ENCODE data around the gene PARD3B. TPM values are rescaled to one million over a fixed set of nuclear protein-coding genes. Genes with fewer than 3 reads are reported as not detected.

PARD3B gene
- total RNA-seq, 1 experiment from 2014 or later, result 3.6 TPM

DNA sequence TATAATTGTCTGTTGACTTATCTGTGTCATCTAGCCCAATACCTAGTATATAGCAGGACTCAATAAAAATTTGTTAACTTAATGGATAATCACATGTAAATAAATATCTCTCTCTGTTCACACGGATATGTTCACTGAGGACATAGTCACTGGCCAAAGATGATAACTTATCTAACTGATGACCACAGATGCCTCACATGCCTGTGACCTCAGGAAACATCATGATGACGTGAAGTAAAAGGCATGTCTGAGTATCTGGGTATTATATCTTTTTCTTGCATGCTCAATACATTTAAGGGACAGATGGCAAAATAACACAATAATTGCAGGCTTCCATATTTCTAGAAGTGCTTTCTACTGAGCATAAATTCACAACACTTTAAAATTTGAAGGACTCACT lies 41.4 kb upstream of the PARD3B start:
- CTCF ChIA-PET, result no interaction called here
- DNase-seq (ENCODE audit: low read depth, low spot score), result no peak
- no peaks in the 10 kb centered on the region for H3K27me3 ChIP-seq (ENCODE audit: control insufficient read depth, insufficient read depth, low read length)

DNA sequence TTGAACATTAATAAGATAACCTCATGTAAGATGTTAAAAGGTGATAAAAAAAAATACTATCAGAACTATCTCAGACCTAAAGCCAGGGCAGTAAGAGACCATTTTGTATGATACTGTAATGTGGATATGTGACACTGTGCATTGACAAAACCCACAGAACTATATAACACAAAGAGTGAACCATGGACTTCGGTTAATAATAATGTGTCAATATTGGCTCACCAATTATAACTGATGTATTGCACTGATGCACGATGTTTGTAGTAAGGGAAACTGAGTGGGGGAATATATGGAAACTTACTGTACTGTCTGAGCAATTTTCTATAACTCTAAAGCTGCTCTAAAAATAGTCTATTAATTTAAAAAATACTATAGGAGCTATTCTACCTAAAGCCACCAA lies 40.7 kb upstream of the PARD3B start:
- ATAC-seq, result no peak
- Histone ChIP-seq H3K27ac (ENCODE audit: low read length) (no peak overlapping the region), H3K4me1 (ENCODE audit: control insufficient read depth, insufficient read depth, low read length) (no peaks in the 10 kb centered on the region), H3K36me3 (ENCODE audit: control insufficient read depth, insufficient read depth, low read length) (no peaks in the 10 kb centered on the region), H3K9me3 (ENCODE audit: control insufficient read depth, insufficient read depth, low read depth, low read length) (no peaks in the 10 kb centered on the region), H3K27me3 (ENCODE audit: control insufficient read depth, insufficient read depth, low read length) (no peaks in the 10 kb centered on the region), H3K4me3 (ENCODE audit: low read depth in 2 of 2, low read length in 2 of 2) (no peak overlapping the region)
- CTCF ChIA-PET, result no interaction called here
- POLR2A ChIA-PET, result no interaction called here
- intact Hi-C loops (cut with micrococcal nuclease; ENCODE audit: unreplicated experiment), result no loop called here
- in situ Hi-C loops (cut with HindIII; ENCODE audit: low pct_unique_long_range_greater_than_20kb, low sequenced_read_pairs), result no loop called here
- TF ChIP-seq TCF7L2 (IDR thresholded peaks at IDR 0.05; ENCODE audit: low read depth, low read length) (no peak), SIN3A (IDR thresholded peaks at IDR 0.05; ENCODE audit: borderline replicate concordance, insufficient read depth, low read depth, low read length) (no peak), POLR2AphosphoS5 (IDR thresholded peaks at IDR 0.05; ENCODE audit: low read depth, low read length) (no peak)
- TF ChIP-seq, protein P1, sequence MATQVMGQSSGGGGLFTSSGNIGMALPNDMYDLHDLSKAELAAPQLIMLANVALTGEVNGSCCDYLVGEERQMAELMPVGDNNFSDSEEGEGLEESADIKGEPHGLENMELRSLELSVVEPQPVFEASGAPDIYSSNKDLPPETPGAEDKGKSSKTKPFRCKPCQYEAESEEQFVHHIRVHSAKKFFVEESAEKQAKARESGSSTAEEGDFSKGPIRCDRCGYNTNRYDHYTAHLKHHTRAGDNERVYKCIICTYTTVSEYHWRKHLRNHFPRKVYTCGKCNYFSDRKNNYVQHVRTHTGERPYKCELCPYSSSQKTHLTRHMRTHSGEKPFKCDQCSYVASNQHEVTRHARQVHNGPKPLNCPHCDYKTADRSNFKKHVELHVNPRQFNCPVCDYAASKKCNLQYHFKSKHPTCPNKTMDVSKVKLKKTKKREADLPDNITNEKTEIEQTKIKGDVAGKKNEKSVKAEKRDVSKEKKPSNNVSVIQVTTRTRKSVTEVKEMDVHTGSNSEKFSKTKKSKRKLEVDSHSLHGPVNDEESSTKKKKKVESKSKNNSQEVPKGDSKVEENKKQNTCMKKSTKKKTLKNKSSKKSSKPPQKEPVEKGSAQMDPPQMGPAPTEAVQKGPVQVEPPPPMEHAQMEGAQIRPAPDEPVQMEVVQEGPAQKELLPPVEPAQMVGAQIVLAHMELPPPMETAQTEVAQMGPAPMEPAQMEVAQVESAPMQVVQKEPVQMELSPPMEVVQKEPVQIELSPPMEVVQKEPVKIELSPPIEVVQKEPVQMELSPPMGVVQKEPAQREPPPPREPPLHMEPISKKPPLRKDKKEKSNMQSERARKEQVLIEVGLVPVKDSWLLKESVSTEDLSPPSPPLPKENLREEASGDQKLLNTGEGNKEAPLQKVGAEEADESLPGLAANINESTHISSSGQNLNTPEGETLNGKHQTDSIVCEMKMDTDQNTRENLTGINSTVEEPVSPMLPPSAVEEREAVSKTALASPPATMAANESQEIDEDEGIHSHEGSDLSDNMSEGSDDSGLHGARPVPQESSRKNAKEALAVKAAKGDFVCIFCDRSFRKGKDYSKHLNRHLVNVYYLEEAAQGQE (IDR thresholded peaks at IDR 0.05; ENCODE audit: insufficient read depth in 1 of 2, low read depth in 2 of 2, low read length in 1 of 2), result no peak
- TF ChIP-seq, protein P2, sequence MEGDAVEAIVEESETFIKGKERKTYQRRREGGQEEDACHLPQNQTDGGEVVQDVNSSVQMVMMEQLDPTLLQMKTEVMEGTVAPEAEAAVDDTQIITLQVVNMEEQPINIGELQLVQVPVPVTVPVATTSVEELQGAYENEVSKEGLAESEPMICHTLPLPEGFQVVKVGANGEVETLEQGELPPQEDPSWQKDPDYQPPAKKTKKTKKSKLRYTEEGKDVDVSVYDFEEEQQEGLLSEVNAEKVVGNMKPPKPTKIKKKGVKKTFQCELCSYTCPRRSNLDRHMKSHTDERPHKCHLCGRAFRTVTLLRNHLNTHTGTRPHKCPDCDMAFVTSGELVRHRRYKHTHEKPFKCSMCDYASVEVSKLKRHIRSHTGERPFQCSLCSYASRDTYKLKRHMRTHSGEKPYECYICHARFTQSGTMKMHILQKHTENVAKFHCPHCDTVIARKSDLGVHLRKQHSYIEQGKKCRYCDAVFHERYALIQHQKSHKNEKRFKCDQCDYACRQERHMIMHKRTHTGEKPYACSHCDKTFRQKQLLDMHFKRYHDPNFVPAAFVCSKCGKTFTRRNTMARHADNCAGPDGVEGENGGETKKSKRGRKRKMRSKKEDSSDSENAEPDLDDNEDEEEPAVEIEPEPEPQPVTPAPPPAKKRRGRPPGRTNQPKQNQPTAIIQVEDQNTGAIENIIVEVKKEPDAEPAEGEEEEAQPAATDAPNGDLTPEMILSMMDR (IDR thresholded peaks at IDR 0.05), result no peak
- BruUV-seq (replicated peaks), result no TSS peak
- DNase-seq (ENCODE audit: low read depth, low spot score), result no peak

More for the DNA sequence above, 41.4 kb upstream of the PARD3B start:
- Histone ChIP-seq H3K4me3 (ENCODE audit: low read depth in 2 of 2, low read length in 2 of 2) (no peak overlapping the region), H3K9me3 (ENCODE audit: control insufficient read depth, insufficient read depth, low read depth, low read length) (no peaks in the 10 kb centered on the region), H3K4me1 (ENCODE audit: control insufficient read depth, insufficient read depth, low read length) (no peaks in the 10 kb centered on the region), H3K27ac (ENCODE audit: low read length) (no peak overlapping the region), H3K36me3 (ENCODE audit: control insufficient read depth, insufficient read depth, low read length) (no peaks in the 10 kb centered on the region)
- in situ Hi-C loops (cut with HindIII; ENCODE audit: low pct_unique_long_range_greater_than_20kb, low sequenced_read_pairs), result no loop called here
- BruUV-seq (replicated peaks), result no TSS peak
- intact Hi-C loops (cut with micrococcal nuclease; ENCODE audit: unreplicated experiment), result no loop called here
- no peak for ATAC-seq
- no peak for TF ChIP-seq SIN3A (IDR thresholded peaks at IDR 0.05; ENCODE audit: borderline replicate concordance, insufficient read depth, low read depth, low read length)
- TF ChIP-seq, protein P2 (IDR thresholded peaks at IDR 0.05), result no peak
- TF ChIP-seq TCF7L2 (IDR thresholded peaks at IDR 0.05; ENCODE audit: low read depth, low read length), result no peak
- TF ChIP-seq, protein P1 (IDR thresholded peaks at IDR 0.05; ENCODE audit: insufficient read depth in 1 of 2, low read depth in 2 of 2, low read length in 1 of 2), result no peak
- no peak for TF ChIP-seq POLR2AphosphoS5 (IDR thresholded peaks at IDR 0.05; ENCODE audit: low read depth, low read length)
- POLR2A ChIA-PET, result no interaction called here

Data from Panc1 (cell line).